Effector CD8-positive, alpha-beta T cell (primary cell): ENCODE results near the gene RAB3B.
"Not testable (repeated sequence)": the region's sequence is repeated elsewhere in the genome, so short reads cannot be mapped to it uniquely, and the experiment has no call there.

ENCODE experiments used
- DNase-seq: peaks from one replicate; lab custom pipeline; 2025; lab: John Stamatoyannopoulos, UW

Gene RAB3B

GRCh38 chr1:51873270-51873669, 117.2 kb downstream of the RAB3B start:
- not testable (repeated sequence) for DNase-seq

GRCh38 chr1:51871351-51871975, 119.0 kb downstream of the RAB3B start:
- DNase-seq, result no peak

GRCh38 chr1:51870603-51871350, 119.7 kb downstream of the RAB3B start:
- DNase-seq, result no peak

- DNase-seq, result no peak
Measured at GRCh38 chr1:51867479-51868232, 122.8 kb downstream of the RAB3B start.

- no peak for DNase-seq
Measured at GRCh38 chr1:51863384-51863783, 127.1 kb downstream of the RAB3B start.

- no peak for DNase-seq
Measured at GRCh38 chr1:51861669-51862068, 128.8 kb downstream of the RAB3B start.

- no peak for DNase-seq
Measured at GRCh38 chr1:51859735-51860134, 130.8 kb downstream of the RAB3B start.

GRCh38 chr1:51859333-51859732, 131.2 kb downstream of the RAB3B start:
- no peak for DNase-seq

GRCh38 chr1:51858892-51859291, 131.6 kb downstream of the RAB3B start:
- no peak for DNase-seq
